ENCODE data around the gene ZFYVE28.
A peak's percentile ranks its signal among the peaks of the same experiment; 100 is the strongest.

ZFYVE28 gene

DNA sequence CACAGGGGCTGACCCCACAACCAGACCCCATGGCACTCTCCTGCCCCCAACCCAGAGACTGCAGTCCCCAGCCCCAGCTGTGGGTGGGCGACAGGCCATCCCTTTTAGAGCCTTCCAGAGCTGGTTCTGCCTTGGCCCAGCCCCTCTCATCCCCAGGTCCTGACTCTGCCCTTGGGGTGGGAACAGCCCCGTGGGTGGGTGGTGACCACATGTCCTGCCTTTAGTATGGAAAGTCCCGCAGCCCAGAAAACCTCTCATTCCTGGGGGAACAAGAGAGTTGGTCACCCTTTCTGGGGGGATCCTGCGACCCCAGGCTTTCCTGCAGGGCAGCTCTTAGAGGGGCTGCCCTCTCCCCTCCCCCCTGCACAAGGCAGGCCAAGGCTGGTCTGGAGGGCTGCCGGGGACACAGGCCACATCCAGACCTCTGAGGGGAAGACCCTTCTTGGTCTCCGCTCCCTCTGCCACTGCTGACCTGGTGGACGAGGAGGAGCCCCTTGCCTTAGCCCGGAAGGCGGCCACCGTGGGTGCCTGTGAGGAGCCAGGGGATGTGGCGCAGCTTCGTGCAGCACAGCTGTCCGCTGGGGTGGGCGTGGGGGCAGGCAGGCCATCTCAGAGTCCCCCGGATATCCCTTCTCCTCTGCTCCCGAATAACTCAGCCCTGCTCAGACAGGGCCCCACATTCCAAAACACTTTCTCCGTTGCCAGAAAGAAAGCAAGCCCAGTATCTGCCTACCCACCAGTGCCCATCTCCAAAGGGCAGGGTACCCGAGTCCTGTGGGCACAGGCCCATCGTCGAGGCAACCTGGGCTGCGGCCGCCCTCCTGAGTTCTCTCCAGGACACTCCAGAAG lies 149.9 kb downstream of the ZFYVE28 start:
- no peak for DNase-seq

DNA sequence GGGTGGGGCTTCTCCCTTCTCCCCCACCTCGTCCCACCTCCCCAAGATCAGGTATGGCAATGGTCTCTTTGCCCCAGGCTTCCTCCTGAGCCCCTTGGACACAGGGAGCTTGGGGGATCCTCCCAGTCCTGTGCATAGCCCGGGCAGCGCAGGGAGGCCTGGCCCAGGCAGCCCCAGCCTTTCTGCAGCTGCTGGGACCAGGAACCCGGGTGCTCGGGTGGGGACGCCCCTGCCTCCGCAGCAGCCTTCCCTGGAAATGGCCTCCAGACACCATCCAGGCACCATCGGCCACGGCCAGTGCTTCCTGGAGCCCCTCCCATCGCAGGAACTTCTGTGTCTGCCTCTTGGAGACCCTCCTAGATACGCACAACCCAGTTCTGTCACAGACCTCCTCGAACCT lies 150.6 kb downstream of the ZFYVE28 start:
- no peak for DNase-seq

DNA sequence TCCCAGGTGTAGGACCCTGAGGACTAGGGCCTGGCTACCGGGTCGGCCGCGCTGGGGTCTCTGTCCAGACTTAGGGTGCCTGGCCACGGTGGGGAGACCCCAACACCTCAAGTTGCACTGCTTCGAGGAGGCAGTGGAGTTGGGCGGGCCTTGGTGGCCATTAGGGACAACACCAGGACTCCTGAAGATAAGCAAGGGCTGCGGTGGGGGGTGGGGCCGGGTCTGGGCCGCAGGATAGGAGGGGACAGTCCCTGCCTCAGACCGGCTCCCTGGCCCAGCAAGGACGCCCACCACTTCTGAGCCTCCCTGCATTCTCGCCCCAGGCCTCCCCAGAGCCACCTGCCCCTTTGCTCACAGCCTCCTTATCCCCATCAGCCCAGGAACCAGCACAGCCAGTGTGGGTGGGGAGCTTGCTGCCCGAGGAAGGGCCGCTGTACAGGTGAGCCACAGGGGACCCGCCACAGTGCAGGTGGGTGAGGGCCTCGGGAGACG lies 151.1 kb downstream of the ZFYVE28 start:
- DNase-seq = no peak

DNA sequence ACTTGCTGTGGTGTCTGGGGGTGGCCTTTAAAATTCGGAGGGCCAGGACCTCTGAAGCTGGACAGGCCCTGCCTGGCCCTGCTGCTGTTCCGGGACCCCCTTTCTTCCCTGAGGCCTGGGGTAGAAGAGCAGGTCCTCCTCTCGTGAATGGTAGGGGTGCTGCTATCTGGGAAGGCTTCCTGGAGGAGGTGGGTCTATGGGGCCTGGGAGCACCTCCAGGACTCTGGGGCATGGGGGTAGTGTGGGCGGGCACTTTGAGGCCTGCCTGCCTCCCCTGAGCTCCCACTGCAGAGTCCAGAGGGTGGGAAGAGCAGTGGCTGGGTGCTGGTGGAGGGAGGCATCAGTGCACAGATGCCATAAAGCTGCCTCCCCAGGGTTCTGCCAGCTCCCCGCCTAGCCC lies 151.6 kb downstream of the ZFYVE28 start:
- DNase-seq = no peak

DNA sequence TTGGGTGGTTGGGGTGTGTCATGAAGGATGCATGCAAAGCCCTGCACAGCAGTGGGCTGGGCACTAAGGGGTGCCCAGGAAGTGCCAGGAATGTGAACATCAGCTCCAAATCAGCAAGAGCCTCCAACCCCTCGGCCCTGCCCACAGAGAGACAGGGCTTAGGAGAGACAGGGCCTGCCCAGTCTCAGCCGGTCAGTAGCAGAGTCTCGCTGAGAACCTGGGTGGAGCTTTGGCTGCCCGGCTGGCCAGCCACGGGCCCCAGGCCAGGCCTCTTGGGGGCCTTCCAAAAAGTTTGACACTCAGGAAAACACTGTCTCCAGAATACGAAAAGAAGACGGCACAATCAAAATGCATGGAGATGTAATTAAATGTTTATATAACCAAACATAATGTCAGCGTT lies 152.3 kb downstream of the ZFYVE28 start:
- no peak for DNase-seq

DNA sequence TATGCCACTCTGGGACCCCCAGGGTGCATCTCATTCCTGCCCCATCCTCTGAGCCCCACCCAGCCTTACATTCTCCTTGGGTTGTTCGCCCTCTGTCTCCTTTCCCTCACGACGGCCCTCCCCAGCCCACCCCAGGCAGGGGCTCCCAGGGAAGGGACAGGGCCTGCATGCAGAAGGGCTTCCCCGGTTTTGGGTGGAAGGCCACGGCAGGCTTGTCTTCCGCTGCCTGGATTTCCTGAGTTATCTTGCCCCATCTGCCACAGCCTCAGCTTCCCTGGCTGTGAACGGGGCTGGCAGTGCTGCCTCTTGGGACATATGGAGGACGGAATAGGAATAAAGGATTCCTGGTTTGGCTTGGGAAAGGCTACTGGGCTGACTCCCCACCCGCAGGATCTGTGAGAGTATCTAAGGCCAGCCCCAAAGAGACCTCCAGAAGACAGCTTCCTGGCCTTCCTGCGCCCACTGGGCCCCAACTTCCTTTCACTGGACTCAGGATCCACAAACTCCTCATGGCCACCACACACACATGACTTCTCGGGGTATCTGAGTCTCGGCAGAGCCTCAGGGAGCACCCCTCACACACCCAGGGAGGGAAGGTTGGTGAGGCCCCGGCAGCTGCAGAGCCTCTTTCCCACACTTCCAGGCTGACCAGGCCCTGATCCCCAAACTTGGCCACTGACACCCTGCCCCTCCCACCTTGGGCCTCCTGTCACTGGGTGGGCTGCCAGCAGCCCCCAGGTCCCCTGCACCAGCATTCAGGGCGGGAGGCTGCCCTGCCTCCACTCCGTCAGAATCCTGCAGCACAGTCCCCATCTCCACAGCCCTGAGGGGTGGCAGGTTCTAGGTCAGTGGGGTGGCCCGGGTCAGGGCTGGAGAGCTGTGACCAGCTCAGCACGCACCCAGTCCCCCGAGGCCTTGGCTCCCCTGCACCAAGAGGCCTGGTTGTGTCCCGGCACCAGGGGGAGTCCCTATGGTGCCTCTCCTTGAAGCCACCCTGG lies 153.0 kb downstream of the ZFYVE28 start:
- no peak for DNase-seq

DNA sequence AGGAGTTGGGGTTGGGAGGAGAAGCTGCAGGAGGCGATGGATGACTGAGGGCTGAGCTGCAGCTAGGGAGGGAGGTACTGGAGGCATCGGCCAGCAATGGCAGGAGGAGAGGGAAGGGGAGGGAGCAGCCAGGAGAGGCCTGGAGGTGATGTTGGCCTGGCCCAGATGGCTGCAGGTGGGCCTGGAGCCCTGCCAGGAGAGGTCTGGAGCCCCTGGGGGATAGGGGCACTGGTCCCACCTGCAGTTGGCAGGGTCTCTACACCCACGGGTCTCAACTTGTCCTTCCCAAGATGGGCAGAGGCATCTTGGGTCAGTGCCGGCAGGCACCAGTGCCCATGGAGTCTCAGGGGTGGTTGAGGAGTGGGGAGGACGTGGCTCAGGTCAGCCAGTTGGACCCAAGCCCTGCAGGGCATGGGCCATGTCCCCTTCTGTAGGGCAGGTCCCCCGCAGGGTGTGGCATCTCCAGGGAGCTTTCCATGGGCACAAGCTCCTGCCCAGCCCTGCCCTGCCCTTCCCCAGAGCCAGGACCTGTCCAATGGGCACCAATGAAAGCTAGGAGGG lies 153.9 kb downstream of the ZFYVE28 start:
- no peak for DNase-seq

DNA sequence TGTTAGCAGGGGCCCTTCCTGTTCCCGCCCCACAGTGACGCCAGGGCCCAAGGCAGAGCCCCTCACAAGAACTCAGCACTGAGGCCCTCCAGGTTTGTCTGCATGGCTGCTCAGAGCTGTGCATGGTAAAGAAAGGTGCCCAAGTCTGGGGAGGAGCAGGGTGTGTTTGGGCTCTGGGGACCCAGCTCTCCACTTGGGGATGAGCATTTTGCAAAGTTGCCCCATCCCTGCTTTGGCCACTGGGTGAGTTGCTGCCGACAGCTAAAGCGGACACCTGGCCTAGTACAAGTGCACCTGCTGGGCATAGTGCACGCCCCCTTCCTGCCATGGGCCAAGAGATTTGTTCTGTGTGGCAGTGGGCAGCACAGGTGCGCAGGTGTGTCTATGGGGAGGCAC lies 154.5 kb downstream of the ZFYVE28 start:
- no peak for DNase-seq

DNA sequence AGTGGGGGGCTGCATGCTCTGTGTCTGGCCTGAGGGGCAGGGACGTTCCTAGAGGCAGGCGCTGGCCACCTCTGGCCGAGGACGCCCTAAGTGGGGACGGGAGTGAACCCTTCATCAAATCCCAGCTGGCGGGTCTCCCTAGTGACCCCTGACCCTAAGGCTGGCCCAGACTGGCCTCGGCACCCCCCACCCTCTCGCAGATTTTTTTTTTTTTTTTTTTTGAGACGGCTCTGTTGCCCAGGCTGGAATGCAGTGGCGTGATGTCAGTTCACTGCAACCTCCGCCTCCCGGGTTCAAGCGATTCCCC lies 155.5 kb downstream of the ZFYVE28 start:
- no peak for DNase-seq

DNA sequence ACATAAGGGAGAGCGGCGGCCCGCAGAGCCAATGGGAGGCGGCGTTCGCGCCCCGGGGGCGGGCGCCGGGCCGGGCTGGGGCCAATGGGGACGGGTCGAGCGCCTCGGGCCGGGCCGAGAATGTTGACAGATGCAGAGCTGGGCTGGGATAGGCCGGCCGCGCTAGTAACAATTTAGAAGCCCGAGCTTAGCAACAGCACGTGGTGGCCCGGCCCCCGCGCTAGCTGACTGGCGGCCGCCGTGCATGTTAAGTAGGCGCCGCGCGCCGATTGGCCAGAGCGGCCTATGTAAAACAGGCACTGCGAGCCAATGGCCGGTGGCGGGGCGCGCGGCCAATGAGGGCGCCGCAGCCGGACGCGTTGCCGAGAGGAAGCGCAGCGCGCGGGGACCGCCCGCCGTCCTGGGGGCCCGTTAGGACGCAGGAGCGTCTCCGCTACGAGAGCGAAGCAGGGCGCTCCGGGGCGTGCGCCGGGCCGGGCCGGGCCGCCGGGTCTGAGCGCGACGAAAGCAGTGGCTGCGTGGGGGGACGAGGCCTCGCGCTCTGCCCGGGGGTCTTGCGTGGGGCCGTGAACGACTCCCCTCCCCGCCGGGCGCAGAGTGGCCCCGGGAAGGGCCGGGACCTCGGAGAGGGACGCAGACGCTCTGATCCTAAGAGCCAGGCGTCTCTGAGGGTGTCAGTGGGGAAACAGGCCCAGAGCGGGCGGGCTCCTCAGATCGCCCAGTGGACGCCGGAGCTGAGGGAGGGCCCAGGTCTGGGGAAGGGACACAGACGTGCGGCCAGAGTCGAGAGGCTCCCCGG lies 156.1 kb downstream of the ZFYVE28 start:
- peak; percentile 99 for DNase-seq

DNA sequence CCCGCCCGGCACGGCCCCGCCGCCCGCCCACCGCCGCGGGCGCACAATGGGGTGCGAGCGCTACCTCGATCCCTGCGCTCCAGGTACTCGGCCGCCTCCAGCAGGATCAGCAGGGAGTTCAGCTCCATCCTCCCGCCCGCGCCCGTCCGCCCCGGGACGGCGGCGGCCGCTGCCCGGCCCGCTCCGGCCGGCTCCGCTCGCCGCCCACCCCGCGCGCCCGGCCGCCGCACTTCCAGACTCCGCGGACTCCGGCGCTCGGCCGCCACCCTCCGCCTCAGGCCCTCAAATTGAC lies 156.6 kb downstream of the ZFYVE28 start, which contains the start of gene MXD4:
Gene MXD4 (minus strand): TSS at position 257 of the 292 bp plus-strand sequence. CDS start 129 bp downstream, at position 128.
- no peak for DNase-seq

DNA sequence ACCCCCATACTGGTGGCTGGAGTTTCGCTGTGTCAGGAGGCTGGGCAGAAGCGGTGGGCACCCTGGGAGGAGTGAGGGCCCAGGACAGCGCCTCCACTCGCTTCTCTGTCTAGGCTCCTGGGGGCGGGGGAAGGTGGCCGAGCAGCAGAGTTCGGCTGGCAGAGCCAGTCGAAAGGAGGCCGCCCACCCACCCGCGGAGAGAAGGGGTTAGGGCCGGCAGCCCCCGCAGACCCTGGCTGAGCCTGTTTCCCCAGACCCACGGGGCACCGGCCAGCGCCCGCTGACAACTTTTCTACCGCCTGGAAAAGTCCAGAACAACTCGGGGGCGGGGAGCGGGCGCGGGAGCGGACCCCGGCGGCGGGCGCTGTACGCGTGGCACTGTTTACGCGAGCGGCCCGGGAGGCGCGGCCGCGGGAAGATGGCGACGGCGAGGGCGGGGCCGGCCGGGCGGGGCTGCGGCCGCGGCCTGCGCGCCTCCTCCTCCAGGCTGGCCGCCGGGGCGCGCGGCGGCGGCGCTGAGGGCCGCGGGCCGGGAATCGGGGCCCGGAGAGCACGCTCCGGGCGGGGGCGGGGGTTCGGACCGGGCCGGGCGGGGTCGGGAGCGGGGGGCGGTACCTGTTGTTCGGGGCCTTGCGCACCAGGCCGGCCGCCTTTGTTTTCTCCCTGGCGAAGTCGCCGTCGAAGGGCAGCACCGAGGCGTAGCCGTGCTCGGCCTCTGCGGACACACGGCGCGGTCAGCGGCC lies 157.2 kb downstream of the ZFYVE28 start:
- DNase-seq = peak in 1 of 2 donors; percentile 62

DNA sequence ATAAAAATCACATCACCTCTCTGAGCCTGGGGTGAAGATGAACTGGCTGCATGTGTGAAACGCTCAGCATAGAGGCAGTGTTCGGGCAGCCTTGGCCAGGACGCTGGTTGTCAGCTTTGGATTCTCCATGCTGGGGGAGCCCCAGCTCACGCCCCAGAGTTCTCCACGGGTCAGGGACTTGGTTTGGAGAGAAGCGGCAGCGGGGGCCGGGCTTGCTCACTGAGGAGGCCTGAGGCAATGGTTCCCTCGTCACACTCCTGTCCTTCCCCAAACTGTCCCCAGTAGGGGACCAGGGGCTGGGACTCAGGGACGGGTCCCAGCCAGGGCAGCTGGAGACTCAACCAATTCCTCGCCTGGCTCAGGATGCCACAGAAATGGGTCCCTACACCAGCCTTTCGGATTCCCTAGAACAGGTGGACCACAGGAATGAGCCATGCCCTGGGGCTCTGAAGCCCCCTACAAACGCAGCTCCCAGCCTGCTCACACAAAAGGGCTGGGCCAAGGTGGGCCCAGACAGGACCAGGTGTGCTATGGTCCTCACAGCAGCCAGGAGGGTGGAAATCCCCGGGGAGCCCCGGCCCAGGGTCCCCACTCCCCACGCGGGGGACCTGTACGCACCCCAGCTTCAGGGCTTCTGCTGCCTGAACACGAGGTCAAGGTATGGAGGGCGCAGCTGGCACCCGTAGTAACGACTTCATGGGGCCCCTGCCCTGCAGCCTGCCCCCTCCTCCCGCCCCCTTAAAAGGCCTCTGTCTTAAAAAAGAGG lies 157.9 kb downstream of the ZFYVE28 start:
- DNase-seq = no peak

DNA sequence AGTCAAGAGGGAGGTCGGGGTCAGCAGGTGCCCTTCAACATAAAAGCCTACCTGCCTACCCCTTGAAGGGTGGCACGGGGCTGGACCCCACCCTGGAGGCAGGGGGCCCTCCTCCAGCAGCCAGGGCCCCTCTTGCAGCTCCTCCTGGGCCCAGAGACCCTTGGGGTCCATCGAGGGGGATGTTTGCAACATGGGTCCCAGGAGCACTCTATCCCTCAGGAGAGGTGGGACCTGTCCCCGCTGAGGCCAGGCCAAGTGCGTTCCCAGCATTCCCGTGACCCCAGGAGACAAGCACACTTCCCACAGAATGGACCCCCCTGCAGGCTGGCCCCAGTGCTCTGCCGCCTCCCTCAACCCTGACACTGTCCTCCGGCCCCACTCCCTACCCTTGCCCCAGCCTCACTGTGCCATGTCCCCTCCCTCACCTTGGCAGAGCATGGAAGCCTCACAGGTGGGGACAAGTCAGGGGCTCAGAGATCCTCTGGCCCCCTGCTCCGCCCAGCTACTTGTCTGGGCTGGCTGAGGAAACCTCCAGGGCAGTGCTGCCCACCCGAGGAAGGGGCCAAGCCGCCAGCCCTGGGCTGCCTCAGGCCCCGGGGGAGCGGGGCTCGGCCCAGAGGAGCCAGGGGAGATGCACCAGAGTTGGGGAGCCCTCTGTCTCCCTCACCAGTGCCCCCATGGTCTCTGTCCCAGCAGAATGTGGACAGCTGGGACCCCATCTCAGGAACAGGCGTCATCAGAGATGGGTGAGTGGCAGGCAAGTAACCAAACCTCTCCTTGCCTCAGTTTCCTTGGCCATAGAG lies 158.7 kb downstream of the ZFYVE28 start:
- no peak for DNase-seq

DNA sequence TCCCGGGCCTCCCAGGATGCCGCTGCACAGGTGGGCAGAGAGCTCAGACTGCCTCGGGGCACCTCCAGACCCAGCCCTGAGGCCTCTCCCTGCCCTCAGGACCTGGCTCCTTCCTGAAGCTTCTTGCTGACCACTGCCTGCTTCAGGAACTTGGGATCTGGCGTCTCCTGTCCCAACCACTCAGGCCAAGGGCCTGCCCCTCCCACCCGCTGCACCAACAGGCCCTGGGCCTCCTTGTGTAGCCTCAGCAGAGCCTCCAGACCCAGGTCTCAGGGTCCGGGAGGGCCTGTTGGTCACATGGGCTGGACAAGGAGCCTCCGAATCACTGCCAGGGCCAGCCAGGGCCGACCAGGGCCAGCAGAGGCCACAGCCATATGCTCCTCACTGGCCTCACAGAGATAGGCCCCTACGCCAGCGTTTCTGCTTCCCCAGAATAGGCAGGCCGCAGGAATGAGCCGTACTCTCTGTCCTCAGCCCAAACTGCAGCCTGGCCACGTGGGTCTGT lies 159.4 kb downstream of the ZFYVE28 start:
- DNase-seq = no peak

DNA sequence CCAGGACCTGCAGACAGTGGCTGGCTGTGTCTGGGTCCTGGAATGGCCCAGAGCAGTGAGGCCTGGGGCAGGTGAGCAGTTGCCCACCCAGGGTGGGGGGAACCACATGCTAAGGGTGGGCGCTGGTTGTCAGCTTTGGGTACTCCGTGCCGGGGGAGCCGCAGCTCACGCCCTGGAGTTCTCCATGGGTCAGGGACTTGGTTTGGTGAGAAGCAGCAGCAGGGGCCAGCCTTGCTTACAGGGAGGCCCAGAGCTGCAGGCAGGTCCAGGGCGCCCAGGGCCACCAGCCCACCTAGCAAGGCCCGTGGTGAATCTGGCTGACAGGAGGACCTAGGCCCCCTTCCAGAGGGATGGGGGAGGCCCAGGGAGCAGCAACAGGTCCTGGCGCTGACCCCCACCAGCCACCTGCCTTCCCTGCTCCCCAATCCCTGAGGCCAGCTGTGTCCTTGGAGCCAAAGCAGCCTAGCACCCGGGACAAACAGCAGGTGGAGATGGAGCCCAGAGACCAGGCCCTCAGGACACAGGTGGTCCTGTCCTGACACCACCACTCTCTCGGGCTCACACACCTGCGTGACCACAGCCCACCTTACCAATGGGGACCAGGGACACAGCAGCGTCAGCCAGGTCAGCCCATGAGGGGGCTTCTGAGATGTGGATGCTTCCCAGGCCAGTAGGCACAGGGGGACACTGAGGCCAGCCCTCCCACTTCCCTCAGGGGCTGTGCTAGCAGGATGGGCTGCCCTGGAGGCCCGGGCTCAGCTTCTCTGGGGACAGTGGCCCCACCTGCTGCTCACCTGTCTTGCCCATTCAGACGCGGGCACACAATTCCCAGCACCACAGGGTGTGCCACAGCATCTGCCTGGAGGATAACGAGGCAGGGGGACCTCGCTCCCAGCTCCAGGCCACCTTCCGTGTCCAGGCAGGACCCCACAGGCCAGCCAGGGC lies 160.1 kb downstream of the ZFYVE28 start:
- no peak for DNase-seq

DNA sequence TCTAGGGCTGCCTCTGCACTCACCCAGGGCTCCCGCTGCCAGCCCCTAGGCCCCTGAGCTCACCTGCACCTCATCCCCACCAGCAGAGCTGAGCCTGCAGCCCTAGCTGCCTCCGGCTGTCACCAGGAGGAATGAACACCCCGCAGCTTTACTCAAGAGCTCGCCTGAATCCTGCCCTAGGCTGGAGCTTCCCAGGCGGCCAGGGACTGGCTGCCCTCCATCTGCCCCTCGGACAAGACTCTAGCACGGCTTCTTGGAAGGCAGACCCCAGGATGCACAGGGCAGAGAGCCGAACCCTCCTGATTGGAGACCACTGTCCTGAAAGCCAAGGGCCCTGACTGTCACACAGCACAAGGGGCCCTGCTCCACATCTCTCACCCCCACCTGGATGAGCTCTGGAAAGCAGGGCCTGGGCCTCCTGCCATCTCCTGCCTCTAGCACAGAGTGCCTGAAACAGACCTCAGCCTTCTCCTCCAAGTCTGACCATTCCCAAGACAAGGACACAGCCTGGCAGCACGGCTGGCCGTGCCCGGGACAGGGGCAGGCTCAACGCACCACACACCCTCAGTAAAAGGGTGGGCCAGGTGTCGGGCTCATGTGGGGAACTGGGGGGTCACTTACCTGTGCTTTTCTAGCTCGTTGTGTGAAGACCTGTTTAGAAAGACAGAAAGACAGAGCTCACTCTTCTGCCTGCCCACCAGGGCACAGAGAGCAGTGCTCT lies 160.9 kb downstream of the ZFYVE28 start:
- DNase-seq = no peak

DNA sequence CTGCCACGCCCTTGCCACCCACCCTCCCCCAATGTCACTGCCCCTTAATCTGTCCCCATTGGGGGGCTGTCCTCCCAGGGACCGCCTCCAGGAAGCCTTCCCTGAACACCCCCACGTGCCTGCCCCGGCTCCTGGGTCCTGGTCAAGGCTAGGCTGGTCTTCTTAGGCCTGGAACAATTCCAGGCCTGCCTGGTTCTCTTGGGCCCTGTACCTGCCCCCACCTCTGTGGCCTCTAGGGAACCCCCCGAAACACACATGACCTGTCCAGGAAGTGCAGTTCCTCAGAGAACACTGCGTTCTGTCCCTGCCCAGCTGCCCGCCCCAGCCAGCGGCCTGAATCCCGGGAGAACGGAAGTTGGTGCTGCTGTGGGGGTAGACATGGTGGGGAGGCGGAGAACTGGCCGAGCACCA lies 161.7 kb downstream of the ZFYVE28 start:
- DNase-seq = no peak

Measured in CD4-positive, alpha-beta T cell treated with Interferon alpha-2 for 1 hour (primary cell).